HG03442 (cell line): ENCODE results near the gene SMIM24.
A peak's percentile ranks its signal among the peaks of the same experiment; 100 is the strongest.
"Not testable (repeated sequence)": the region's sequence is repeated elsewhere in the genome, so short reads cannot be mapped to it uniquely, and the experiment has no call there.

Source experiments
- ATAC-seq: cut with Tn5 transposase; IDR thresholded peaks from one replicate; pipeline ENCODE4 v1.9.1; 2021; ENCODE audit warnings: mild to moderate bottlenecking, moderate library complexity; ENCODE audit not compliant: unreplicated experiment

SMIM24 gene

GRCh38 chr19:3515891-3516422 is 35.6 kb upstream of the SMIM24 start:
- ATAC-seq = no peak

DNA sequence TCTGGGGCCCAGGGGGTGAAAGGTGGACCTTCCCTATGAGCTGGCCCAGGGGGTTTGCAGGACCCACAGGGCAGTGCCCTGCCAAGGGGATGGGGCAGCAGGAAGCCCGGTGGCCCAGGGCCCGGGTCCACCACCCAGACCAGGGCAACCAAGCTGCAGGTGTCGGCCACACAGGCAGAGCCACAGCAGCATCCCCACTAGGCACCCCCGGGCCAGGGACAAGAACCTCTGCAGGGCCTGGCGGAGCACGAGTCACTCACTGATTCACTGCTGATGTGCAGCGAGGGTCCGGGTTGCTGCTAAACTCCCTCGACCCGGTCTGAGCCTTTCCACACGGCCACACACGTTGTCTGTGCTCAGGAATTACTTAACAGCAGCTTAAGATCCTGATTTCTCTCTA is 34.6 kb upstream of the SMIM24 start:
- no peak for ATAC-seq

DNA sequence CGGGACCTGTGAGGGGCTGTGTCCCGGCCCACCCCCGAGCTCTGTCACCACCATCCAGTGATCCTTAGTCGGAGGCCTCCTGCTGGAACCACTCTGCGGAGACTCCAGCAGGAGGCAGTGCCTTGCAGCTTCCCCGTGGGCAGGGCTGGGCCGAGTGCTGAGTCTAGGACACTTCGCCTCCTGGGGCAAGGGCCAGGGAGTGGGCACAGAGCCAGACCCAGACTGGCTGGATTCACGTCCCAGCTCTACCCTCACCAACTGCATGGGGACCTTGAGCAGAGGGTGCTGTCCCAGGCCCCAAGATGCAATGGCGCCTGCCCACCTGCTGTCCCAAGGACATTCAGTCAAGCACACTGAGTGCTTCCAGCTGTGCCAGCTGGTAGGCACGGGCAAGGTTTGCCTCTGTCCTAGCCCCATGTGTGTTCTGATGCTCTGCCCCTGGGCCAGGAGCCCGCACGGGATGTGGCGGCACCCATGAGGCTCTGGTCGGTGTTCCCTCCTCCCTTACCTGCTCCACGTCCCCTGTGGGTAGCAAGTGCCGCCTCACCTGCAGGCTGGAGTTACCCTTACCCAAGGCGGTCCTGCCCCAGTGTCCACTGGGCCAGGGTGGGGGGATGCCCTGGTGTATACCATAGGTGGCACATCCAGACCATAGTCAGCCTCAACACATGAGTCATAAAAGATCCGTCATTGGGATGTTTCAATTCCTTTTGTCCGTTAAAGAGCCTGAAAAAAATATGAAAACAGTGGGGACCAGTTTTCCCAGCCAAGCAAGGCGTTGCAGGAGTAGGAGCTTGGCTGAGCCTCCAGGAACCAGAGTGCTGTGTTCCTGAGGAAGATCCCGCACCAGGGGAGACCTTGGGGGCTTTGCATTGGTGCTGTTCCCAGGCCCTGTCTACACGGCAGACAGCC is 33.2 kb upstream of the SMIM24 start:
- ATAC-seq = no peak

DNA sequence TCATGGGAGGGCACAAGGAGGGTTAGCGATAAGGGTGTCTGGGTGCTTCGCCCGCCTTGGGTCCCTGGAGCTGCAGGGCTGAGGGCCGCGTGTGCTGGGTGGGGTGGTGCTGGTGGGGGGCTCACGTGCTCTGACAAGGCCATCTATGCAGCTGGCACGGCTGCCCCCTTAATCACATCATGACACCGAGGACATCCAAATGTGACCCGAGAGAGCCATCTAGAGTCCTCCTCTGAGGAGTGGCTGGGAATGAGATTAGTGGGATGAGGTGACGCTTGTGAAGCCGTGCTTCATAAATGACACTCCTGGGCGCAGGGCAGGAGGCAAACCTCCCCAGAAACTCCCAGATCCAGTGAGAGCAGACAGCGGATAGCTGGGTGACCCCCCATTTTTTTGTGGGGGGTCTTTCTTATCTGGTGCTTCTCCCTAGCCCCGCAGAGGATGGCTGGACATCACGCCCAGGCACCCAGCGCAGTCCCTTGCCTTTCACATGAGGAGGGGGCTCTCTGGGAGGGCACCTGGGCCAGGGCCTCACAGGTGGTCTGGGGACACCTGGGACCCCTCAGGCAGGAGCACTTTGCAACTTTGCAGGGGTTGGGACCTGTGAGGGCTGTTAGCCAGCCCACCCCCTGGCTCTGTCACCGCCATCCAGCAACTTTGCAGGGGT is 32.4 kb upstream of the SMIM24 start:
- no peak for ATAC-seq

DNA sequence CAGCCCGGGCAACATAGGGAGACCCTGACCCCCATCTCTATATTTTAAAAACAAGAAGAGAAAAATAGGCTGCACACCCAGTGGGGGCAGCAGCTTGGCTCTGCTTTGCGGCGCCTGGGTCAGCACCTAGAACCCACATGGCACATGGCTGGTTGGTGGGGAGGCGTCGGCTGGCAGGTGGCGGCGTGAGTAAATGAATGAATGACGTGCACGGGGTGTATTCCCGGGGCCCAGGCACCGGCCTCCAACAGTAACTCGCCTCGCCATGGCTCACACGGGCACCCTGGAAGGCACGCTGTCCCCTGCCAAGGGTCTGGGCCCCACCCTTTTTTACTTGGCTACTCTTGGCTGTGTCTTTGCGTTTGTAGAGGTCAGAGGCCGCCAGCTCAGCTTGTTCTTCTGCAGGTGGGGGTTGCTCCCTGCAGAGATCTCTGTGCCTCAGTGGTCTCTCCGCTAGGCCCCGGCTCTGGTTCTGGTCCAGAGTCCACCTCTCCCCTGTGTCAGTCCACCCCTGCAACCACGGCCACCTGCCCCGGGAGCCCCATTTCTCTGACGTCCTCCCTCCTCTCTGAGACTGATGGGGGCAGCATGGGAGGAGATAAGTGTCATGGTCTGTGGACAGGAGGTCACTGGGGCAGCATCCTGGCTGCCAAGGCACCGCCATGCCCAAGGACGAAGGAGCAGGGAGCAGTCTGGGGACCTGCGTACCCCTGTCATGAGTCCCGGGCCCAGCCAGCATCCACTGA is 31.4 kb upstream of the SMIM24 start:
- ATAC-seq = no peak

DNA sequence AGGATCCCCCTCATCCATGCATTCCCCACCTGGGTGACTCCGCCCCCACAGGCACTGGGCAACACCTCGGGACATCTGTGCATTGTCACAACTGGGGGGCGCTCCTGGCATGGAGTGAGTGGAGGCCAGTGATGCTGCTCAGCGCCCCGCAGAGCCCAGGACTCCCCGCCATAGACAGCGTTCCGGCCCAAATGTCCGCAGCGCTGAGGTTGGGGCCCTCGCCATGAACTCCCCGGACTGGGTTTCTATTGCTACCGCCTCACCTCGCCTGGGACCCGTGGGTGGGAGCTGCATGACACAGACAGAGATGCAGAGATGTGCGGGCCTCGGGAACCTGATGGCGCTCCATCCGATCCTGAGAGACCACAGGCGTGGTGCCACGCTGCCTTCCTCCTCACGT is 30.4 kb upstream of the SMIM24 start:
- no peak for ATAC-seq

DNA sequence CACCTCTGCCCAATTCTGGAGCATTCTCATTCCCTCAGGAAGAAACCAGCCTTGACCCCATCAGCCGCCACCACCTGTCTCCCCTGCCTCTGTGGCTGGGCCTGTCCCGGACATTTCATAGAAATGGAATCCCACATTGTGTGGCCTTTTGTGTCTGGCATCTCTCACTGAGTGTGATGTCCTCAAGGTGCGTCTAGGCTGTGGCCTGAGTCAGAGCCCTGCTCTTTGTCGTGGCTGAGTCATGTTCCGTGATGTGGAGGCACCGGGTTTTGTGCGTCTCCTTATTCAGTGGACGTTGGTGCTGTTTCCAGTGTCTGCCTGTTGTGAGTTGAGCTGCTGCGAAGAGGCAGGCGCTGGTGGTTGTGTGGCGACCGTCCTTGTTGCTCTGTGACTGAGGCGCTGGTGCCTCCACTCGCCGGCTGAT is 29.3 kb upstream of the SMIM24 start:
- no peak for ATAC-seq

- ATAC-seq = no peak
Observed at GRCh38 chr19:3508771-3509535, 28.6 kb upstream of the SMIM24 start.

DNA sequence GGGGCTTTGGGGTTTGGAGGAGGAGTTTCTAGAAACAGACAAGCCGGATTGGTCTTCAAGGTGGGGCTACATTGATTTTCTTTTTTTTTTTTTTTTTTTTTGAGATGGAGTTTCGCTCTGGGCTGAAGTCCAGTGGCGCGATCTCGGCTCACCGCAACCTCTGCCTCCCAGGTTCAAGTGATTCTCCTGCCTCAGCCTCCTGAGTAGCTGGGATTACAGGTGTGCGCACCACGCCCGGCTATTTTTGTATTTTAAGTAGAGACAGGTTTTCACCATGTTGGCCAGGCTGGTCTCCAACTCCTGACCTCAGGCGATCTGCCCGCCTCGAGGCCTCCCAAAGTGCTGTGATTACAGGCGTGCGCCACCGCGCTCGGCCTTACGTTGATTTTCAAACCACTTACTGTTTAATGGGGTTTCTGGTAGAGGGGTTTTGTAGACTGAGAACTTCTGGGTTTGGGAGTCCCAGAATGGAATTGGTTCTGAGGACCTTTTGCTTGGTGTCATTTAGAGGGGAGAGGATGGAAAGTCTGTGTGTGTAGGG is 27.9 kb upstream of the SMIM24 start:
- not testable (repeated sequence) for ATAC-seq

DNA sequence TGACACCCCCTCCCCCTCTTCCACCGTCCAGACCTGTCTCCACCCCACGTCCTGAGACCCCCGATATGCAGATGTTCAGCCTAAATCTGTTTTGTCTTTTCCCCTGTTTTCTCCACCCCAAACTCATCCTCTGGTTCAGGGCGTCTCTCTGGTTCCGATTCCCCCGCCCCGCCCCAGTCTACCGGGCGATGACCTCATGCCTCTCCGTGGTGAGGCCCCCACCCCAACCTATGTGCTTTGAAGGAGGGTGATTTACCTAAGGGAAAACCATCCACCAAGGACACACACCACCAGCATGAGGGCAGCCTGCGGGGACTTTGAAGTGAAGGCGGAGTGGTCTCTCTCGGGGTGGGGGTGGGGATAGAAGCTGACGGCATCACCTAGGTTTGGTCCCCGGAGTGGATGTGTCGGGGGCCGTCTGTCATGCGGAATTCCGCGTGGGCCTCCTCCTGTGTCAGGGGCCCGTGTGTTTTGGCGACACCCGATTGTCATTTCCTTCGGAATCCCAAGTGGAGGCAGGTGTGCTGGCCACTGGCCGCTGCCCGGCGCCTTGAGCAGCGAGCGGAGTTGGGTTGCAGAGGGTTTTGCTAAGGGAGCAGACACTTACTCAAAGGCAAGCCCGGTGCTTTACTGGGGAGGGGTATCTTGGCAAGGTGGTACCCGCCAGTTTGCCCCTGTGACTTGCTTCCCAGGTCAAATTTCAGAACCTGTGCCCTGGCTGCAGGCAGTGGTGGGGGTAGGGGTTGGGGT is 27.2 kb upstream of the SMIM24 start:
- no peak for ATAC-seq

GRCh38 chr19:3506384-3507340 is 26.3 kb upstream of the SMIM24 start:
- ATAC-seq = no peak

- peak; percentile 90 for ATAC-seq
Observed at GRCh38 chr19:3505598-3506383, 25.5 kb upstream of the SMIM24 start, which contains the start of gene FZR1. Gene FZR1, plus strand, starts transcription at chr19:3506311. Its CDS starts 16,679 bp downstream, at chr19:3522990.

GRCh38 chr19:3504735-3505134 is 24.4 kb upstream of the SMIM24 start:
- ATAC-seq = no peak

DNA sequence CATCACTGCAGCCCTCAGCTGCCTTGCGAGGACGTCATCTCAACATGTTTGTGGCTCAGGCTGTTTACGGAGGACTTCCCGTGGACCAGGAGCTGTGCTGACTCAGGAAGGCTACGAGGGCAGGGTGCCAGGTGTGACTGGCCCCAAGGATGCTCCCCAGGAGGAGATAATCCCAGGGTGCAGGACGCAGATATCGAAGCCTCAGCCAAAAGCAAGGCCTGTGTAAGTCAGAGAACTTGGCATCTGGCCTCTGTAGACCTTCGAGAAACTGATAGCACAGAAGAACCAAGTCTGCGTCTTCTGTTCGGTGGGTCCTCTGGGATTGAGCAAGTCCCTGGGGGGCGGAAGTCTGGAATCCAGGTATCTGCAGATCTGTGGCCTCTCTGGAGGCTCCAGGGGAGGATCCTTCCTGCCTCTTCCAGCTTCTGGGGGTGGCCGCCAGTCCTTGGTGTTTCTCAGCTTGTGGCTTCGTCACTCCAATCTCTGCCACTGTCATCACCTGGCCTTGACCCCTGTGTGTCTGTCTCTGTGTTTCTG is 22.8 kb upstream of the SMIM24 start:
- no peak for ATAC-seq

GRCh38 chr19:3501780-3502179 is 21.5 kb upstream of the SMIM24 start:
- ATAC-seq = no peak

GRCh38 chr19:3500429-3501101 is 20.2 kb upstream of the SMIM24 start, which contains the start of gene DOHH:
Gene DOHH, minus strand, starts transcription at chr19:3500674. Its CDS starts 3,860 bp downstream, at chr19:3496814.
- peak; percentile 87 for ATAC-seq
